Measurements from ENCODE around the gene RABL2B.

DNA sequence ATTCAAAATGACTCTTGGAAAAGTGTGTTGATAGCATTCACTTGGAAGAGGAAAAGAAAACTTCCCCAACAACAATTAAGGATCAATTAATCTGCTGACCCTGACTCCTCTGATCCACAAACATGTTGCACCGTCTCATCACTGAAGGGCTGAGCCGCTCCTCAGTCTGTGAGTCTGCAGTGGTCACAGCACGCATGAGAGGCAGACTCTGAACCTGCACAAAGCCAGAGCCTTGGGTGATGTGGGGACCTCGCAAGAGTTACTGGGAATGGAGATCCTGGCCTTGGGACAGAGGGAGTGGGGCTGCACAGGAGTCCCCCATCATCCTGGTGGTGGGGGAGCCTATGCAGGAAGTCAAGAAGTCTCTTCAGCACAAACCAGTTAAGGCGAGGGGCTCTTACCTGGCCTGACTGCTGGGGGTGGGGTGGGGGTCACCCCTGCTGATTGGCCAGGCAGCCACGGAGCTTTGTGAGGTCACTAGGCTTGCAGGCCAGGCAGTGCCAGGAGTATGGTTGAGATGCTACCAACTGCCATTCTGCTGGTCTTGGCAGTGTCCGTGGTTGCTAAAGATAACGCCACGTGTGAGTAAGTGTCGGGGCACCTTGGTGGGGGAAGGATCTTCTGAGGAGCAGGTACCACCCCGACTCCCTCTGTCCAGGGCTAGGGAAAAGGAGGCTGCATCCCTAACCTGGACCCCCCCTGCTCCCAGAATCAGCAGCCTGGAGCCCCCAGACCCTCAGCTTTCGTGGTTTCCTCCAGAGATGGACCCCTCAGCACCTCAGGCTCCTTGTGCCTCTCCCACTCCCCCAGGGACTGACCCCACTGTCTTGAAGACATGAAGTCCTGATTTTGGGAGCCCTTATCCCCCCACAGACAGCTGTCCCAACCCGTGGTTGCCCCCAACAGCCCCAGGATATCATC lies 45.4 kb downstream of the RABL2B start, which contains the start of gene ACR:
- TF ChIP-seq CTCF (IDR thresholded peaks at IDR 0.05; ENCODE audit: borderline replicate concordance, extremely low read depth, low read length, poor library complexity, severe bottlenecking) = no peak
- TF ChIP-seq EZH2 (IDR thresholded peaks at IDR 0.05; ENCODE audit: borderline replicate concordance, low read depth, low read length, severe bottlenecking) = no peak
